ENCODE measurements around the gene KCNQ2. TPM values are rescaled to one million over a fixed set of nuclear protein-coding genes. Genes with fewer than 3 reads are reported as not detected.

Gene KCNQ2
- total RNA-seq, 2 experiments from 2014 or later: not detected

- no peaks in the 10 kb centered on the region for H3K27me3 Mint-ChIP-seq
- no peak overlapping the region for H3K27ac Mint-ChIP-seq
- TF ChIP-seq, protein P1, sequence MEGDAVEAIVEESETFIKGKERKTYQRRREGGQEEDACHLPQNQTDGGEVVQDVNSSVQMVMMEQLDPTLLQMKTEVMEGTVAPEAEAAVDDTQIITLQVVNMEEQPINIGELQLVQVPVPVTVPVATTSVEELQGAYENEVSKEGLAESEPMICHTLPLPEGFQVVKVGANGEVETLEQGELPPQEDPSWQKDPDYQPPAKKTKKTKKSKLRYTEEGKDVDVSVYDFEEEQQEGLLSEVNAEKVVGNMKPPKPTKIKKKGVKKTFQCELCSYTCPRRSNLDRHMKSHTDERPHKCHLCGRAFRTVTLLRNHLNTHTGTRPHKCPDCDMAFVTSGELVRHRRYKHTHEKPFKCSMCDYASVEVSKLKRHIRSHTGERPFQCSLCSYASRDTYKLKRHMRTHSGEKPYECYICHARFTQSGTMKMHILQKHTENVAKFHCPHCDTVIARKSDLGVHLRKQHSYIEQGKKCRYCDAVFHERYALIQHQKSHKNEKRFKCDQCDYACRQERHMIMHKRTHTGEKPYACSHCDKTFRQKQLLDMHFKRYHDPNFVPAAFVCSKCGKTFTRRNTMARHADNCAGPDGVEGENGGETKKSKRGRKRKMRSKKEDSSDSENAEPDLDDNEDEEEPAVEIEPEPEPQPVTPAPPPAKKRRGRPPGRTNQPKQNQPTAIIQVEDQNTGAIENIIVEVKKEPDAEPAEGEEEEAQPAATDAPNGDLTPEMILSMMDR (IDR thresholded peaks at IDR 0.05): no peak
- POLR2A ChIA-PET: no interaction called here
- H3K36me3 Mint-ChIP-seq (ENCODE audit: low read depth): no peaks in the 10 kb centered on the region
- CTCF ChIA-PET: no interaction called here
- no peak for ATAC-seq
- H3K4me3 Mint-ChIP-seq: no peak overlapping the region
- no peaks in the 10 kb centered on the region for H3K9me3 Mint-ChIP-seq
- DNase-seq: no peak
- intact Hi-C loops (cut with micrococcal nuclease): no loop called here
- no peaks in the 10 kb centered on the region for H3K4me1 Mint-ChIP-seq (ENCODE audit: low read depth)
Measured at GRCh38 chr20:63421094-63421692, 51.3 kb downstream of the KCNQ2 start.

DNA sequence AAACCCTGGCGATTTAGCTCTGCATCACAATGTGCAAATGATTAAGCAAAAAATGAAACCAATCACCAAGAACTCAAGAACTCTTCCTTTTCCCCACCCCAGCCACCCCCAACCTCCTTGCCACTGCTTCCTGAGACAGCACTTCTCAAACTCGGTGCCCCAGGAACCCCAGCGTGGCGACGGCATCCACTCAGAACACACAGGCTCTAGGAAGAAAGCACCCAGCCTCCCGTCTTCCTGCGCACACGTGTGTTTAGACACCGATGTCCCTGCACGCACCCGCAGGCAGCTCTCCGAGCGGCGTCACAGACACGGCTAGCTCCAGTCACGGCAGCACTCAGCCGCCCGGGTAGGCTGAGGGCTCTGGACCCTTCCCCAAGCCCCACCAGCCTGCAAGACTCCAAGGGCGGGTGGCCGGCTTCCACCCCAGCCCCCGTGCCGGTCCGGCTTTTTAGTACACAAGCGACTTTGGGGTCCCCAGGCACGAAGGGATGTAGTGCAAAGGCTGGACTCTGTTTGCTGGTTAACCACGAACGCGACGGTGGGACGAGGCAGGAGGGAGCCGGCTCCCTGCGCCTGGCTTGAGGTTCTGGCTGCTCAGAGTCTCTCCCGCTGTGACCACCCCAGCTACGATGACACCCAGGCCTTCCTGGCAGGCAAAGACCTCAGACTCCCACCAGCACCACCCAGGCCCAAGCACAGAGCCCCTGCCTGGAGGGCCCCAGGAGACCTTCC, 51.9 kb downstream of the KCNQ2 start:
- H3K36me3 Mint-ChIP-seq (ENCODE audit: low read depth): no peaks in the 10 kb centered on the region
- intact Hi-C loops (cut with micrococcal nuclease): no loop called here
- ATAC-seq (no peak), DNase-seq (no peak)
- H3K27me3 Mint-ChIP-seq: no peaks in the 10 kb centered on the region
- CTCF ChIA-PET: no interaction called here
- H3K4me3 Mint-ChIP-seq: no peak overlapping the region
- no peaks in the 10 kb centered on the region for H3K9me3 Mint-ChIP-seq
- H3K27ac Mint-ChIP-seq: no peak overlapping the region
- POLR2A ChIA-PET: no interaction called here
- TF ChIP-seq, protein P1 (IDR thresholded peaks at IDR 0.05): no peak
- no peaks in the 10 kb centered on the region for H3K4me1 Mint-ChIP-seq (ENCODE audit: low read depth)

DNA sequence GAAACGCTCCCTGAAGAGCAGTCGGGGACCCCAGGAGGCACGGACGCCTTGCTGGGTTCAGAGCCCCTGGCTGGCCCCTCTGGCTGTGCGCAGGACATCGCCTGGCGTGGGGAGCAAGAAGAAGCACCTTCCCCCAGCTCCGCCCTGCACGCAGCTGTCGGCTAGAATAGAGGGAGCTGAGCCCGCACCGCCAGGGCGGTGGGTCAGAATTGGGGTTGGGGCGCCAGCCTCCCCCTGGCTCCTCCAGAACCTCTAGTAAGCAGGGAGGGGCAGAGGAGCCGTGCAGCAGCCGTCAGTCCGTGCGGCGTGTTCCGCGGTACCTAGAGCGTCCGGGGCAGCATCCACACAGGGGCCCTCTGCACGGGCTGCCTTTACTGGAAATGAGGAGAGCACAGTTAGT, 53.2 kb downstream of the KCNQ2 start:
- intact Hi-C loops (cut with micrococcal nuclease): no loop called here
- POLR2A ChIA-PET: no interaction called here
- DNase-seq (no peak), ATAC-seq (no peak)
- no peaks in the 10 kb centered on the region for H3K9me3 Mint-ChIP-seq
- no peak overlapping the region for H3K27ac Mint-ChIP-seq
- H3K4me3 Mint-ChIP-seq: no peak overlapping the region
- CTCF ChIA-PET: no interaction called here
- TF ChIP-seq, protein P1 (IDR thresholded peaks at IDR 0.05): no peak
- no peaks in the 10 kb centered on the region for H3K36me3 Mint-ChIP-seq (ENCODE audit: low read depth)
- no peaks in the 10 kb centered on the region for H3K4me1 Mint-ChIP-seq (ENCODE audit: low read depth)
- no peaks in the 10 kb centered on the region for H3K27me3 Mint-ChIP-seq

- no peak overlapping the region for H3K4me3 Mint-ChIP-seq
- DNase-seq: no peak
- no peaks in the 10 kb centered on the region for H3K4me1 Mint-ChIP-seq (ENCODE audit: low read depth)
- ATAC-seq: no peak
- intact Hi-C loops (cut with micrococcal nuclease): no loop called here
- no peak overlapping the region for H3K27ac Mint-ChIP-seq
- TF ChIP-seq, protein P1 (IDR thresholded peaks at IDR 0.05): no peak
- no peaks in the 10 kb centered on the region for H3K27me3 Mint-ChIP-seq
- no peaks in the 10 kb centered on the region for H3K36me3 Mint-ChIP-seq (ENCODE audit: low read depth)
- no peaks in the 10 kb centered on the region for H3K9me3 Mint-ChIP-seq
- POLR2A ChIA-PET: no interaction called here
- CTCF ChIA-PET: no interaction called here
Measured at GRCh38 chr20:63418617-63419016, 53.8 kb downstream of the KCNQ2 start.

DNA sequence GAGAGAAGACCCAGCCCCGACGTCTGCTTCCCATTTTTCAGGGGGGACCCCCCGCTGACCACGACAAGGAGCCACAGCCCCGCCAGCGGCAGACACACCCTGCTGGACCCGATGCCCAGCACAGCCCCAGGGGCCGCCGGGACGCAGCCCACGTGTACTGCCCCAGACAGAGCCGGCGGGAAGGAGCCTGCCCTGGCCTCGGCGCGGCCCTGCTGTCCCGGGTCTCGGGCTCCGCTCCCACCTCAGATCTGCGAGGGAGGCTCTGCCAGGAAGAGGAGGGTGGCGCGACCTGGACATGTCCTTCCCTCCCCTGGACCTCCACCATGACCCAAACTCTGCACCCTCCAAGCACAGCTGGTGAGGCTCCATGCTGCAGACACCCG, 54.7 kb downstream of the KCNQ2 start:
- no peaks in the 10 kb centered on the region for H3K36me3 Mint-ChIP-seq (ENCODE audit: low read depth)
- no peak for DNase-seq
- ATAC-seq: no peak
- no peaks in the 10 kb centered on the region for H3K9me3 Mint-ChIP-seq
- POLR2A ChIA-PET: no interaction called here
- intact Hi-C loops (cut with micrococcal nuclease): no loop called here
- no peaks in the 10 kb centered on the region for H3K4me1 Mint-ChIP-seq (ENCODE audit: low read depth)
- TF ChIP-seq, protein P1 (IDR thresholded peaks at IDR 0.05): no peak
- CTCF ChIA-PET: no interaction called here
- no peak overlapping the region for H3K4me3 Mint-ChIP-seq
- H3K27ac Mint-ChIP-seq: no peak overlapping the region
- peaks cover 2% of the 10 kb centered on the region for H3K27me3 Mint-ChIP-seq

Data from activated CD8-positive, alpha-beta T cell treated with anti-CD3 and anti-CD28 coated beads for 36 hours (primary cell).